Keratinocyte (primary cell): ENCODE results near the gene AQP6.

Source experiments
- EZH2 ChIP-seq: IDR thresholded peaks from one replicate; pipeline ENCODE4 v1.6.1; 2012; ENCODE audit warnings: inconsistent platforms, mild to moderate bottlenecking, low read length, moderate library complexity
- TF ChIP-seq, protein P1 (sequence below), 3 experiments: IDR thresholded peaks in 1 of 3; conservative IDR thresholded peaks in 1 of 3; optimal IDR thresholded peaks in 1 of 3; 2 replicates in 2 of 3; 3 replicates in 1 of 3; pipeline versions ENCODE3 to v1.5.1; 2011; ENCODE audit warnings: low read length in 3 of 3, mild to moderate bottlenecking in 3 of 3, moderate library complexity in 2 of 3, control low read depth in 1 of 3, inconsistent platforms in 1 of 3; ENCODE audit not compliant: insufficient read depth in 2 of 3; ENCODE audit errors: extremely low read depth in 1 of 3

- TF ChIP-seq, protein P1, sequence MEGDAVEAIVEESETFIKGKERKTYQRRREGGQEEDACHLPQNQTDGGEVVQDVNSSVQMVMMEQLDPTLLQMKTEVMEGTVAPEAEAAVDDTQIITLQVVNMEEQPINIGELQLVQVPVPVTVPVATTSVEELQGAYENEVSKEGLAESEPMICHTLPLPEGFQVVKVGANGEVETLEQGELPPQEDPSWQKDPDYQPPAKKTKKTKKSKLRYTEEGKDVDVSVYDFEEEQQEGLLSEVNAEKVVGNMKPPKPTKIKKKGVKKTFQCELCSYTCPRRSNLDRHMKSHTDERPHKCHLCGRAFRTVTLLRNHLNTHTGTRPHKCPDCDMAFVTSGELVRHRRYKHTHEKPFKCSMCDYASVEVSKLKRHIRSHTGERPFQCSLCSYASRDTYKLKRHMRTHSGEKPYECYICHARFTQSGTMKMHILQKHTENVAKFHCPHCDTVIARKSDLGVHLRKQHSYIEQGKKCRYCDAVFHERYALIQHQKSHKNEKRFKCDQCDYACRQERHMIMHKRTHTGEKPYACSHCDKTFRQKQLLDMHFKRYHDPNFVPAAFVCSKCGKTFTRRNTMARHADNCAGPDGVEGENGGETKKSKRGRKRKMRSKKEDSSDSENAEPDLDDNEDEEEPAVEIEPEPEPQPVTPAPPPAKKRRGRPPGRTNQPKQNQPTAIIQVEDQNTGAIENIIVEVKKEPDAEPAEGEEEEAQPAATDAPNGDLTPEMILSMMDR (optimal IDR thresholded peaks at IDR 0.05 in 1 of 3, IDR thresholded peaks at IDR 0.05 in 1 of 3, conservative IDR thresholded peaks at IDR 0.05 in 1 of 3; ENCODE audit: extremely low read depth in 1 of 3, insufficient read depth in 2 of 3, low read length in 3 of 3) = no peak
- no peak for TF ChIP-seq EZH2
Measured at GRCh38 chr12:50024227-50024626, 51.5 kb downstream of the AQP6 start.
